Measurements from ENCODE around the gene ARHGEF40.

The ARHGEF40 gene

DNA sequence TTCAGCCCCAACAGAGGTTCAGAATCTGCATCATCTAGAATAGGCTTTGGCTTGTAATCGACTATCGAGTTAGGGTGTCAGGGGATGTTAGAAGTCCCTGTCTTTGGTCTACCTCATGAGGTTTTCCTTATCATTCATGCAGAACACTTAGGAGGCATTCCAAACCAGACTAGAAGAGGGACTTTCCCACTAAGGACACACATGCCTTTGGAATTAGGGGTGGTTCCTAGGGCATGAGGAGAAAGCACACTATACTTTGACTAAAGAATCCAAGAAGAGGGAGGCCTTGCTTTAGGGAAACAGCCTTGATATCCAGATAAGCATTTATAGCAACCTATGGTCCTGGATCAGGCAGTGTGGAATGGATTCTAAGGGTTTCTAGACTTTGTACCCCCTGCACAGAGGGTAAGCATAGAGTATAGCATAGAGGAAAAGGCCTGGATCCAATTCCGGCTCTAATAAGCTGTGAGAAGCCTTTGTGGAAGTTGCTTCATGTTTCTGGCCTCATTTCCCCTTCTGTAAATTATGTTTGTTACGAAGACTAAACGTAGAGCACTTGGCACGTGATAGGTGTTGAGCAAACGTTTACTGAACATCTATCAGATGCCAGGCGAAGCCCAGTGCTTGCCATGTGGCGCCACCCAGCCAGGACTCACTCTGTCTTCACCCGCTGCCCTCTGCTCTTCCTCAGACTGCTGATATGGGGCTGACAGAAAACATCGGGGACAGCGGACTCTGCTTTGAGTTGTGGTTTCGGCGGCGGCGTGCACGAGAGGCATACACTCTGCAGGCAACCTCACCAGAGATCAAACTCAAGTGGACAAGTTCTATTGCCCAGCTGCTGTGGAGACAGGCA is 15.1 kb downstream of the ARHGEF40 start:
- DNase-seq = no peak

DNA sequence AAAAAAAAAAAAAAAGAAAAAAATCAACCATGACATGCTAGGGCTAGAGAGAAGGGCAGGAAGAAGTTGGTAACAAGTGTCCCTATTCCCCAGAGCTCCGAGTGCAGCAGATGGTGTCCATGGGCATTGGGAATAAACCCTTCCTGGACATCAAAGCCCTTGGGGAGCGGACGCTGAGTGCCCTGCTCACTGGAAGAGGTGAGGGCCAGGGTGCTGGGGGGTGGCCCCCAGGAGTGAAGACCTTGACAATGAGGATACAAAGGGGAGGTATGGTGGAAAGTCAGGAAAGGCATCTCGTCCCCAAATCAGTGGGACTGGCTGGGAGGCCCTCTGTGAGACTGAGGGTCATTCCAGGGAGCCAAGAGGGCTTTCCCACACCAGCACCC is 16.8 kb downstream of the ARHGEF40 start:
- DNase-seq = no peak

DNA sequence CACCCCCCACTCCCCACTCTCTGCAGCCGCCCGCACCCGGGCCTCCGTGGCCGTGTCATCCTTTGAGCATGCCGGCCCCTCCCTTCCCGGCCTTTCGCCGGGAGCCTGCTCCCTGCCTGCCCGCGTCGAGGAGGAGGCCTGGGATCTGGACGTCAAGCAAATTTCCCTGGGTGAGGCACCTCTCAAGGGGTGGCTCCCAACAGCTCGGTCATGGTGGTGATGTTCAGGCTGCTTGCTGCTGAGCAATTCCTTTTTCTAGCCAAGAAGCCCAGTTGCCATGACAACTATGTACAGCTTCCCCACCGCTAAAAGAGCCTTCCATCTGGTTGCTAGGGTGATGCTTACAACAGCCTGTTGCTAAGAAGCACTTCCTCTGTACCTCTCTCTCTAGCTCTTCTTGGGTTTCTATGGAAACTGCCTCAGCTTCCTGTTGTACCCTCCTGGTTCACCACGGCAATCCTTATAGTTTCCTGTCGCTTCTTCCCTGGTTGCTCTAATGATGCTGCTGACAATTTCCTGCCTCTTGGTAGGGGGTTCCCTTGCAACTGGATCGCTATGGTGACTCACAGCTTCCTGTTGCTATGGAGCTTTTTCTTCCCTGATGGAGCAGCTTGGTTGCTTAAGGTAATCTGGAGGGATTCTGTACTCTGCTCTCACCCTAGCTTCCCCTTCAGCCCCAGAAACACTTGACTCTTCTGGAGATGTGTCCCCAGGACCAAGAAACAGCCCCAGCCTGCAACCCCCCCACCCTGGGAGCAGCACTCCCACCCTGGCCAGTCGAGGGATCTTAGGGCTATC is 17.4 kb downstream of the ARHGEF40 start:
- DNase-seq = peak; percentile 27

DNA sequence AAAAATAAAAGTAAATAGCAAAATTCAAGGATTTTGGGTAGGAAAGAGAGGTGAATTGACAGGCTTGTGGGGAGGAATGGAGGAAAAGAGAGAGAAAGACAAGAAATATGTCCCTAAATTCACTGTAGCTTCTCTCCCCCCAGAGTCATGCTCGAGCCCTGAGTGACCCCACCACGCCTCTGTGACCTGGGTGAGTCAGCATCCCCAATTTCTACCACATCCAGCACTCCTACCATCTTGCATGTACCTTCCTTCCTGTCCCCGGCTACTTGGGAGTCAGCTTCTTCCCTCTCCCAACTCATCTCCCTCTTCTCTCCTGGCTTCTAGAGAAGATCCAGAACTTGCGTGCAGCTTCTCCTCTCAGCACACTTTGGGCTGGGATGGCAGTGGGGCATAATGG is 18.6 kb downstream of the ARHGEF40 start:
- DNase-seq = no peak

DNA sequence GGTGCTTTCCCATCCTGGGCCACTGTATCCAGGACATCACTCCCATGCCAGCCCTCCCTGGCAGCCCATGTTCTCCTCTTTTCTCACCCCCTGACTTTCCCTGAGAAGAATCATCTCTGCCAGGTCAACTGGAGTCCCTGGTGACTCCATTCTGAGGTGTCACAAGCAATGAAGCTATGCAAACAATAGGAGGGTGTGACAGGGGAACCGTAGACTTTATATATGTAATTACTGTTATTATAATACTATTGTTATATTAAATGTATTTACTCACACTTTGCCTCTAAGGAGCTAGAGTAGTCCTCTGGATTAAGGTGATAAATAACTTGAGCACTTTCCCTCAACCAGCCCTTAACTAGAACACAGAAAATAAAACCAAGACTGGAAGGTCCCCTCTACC is 19.2 kb downstream of the ARHGEF40 start:
- no peak for DNase-seq

DNA sequence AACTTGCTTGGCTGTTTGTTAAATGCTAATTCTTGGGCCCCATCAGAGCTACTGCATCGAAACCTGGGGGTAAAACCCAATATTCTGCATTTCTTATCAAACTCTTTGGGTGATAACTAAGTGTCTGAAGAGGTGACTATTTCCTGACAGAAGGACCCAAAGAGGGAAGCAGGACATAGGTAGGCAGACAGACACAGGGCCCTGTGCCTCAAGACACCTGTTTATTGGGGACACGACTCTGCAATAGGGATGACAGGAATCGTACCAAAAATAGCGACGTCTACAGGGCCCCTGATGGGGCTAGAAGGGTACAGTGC is 19.7 kb downstream of the ARHGEF40 start:
- DNase-seq = no peak

DNA sequence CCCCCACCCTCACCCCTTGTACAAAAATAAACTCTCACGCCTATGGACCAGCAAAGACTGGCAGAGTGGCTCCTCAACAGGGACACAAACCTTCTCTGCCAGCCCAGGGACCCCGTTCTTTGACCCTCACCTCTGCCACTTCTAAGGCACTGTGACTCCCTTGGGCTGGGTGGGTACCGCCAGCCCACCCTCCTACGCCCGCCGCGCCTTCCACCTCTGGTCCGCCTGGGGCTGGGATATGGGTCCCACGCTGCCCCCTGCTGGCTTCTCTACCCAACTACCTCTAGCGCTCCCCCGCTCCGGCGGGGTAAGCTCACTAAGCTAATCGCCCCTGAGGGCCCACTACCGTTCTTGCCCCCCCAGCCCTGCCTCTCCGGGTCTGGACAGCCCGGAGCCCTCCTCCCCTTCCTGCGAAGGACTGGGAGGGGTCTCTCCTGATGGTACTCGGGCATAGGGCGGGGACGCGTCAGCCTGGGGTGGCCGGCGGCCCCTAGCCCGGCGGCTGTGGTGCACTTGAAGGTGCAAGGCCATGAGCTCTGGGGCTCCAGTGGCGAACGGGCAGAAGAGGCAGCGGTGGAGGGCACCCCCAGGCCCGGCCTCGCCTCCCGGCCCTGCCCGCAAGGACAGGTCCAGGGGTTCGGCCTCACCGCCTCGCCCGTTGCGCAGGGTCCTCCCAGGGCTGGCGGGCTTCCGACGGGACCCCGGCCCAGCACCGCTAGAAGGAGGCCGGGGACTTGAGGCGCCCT is 20.3 kb downstream of the ARHGEF40 start:
- peak; percentile 4 for DNase-seq

DNA sequence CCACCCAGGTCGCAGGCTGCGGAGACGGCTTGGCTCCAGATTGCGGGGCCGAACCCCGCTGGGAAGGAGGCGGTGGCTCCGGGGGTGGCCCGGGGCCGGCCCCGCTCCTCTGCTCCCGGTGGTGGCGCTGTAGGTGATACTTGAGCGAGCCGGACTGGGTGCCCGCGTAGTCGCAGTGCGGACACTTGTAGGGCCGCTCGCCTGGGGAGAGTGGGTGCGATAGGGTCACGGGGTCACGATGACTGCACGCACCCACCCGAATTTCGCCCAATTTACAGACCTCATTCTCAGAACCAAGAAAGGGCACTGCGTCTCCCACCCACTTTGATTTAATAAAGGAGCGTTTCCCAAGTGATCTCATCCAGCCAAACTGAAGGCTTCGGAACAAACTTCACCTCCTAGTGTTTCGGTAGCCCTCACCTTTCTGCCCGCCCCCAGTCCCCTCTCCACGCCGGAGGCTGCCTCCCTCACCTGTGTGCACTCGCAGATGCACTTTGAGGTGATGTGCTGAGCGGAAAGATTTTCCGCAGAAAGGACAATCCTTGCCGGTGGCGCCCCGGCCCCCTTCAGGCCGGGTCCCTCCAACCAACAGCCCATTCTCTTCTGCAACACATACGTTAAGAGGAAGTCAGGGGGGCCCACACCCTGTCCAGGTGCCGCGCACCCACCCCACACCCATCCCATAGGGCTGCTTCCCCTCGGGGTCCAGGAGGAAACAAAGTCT is 21.0 kb downstream of the ARHGEF40 start:
- DNase-seq = no peak

- no peak for DNase-seq
Measured at GRCh38 chr14:21091821-21092272, 21.7 kb downstream of the ARHGEF40 start.

GRCh38 chr14:21092273-21093011 is 22.3 kb downstream of the ARHGEF40 start:
- peak; percentile 60 for DNase-seq

DNA sequence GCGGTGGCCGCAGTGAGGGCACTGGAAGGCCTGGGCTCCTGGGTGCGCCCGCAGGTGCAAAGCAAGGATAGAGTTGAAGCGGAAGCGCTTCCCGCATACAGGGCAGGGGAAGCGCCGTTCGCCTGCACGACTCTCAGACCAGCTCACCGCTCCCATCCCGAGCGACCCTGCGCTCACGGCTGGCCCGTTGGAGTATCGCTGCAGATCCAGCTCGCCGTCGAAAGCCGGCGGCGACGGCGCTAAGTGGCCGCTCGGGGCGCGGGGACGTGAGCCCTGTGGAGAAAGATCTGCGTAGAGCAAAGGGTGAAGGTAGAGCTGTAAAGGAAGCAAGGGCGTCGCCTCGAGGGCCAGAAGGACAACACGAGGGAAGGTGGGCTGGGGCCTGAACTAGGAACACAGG is 22.9 kb downstream of the ARHGEF40 start:
- no peak for DNase-seq

DNA sequence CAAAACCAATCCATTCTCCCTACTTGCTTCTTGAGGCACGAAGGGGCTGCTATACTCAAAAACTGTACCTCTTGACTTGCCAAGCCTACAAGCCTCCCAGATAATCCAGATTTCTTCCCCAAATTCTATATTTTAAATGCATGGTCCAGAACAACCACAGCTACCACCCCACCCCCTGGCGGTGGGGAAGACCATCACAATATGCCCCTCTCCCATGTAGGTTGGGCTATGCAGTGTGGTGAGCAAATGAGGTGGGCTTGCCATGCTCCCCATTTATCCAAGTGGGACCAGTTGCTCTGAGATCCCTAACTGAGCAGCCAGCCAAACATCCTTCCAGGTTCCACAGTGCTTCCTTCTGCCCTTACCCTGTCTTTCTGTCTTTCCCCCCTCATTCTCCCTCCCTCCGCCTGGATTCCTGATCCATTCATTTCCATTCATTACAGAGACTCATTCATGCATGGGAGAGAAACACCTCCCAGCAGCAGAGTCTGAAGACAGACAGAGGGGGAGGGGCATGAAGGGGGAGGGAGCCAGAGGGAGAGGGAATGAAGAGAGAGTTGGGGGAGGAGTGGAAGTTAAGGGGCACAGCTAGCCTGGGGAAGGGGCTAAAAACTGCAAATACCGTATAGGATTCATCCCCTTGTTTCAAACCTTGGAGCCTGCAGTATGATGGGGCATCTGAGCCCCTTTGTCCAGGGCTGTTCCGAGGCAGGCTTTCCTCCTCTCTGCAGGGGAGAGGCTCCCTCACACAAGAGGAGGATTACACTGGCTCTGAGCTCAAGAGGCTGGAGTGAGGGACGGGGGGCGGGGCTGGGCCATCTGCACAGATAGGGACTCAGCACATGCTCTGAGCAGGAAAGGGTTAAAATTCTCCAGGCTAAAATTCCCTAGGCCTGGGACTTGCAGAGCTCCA is 23.9 kb downstream of the ARHGEF40 start:
- peak; percentile 83 for DNase-seq

- DNase-seq = peak; percentile 91
Measured at GRCh38 chr14:21095430-21096205, 25.5 kb downstream of the ARHGEF40 start.

DNA sequence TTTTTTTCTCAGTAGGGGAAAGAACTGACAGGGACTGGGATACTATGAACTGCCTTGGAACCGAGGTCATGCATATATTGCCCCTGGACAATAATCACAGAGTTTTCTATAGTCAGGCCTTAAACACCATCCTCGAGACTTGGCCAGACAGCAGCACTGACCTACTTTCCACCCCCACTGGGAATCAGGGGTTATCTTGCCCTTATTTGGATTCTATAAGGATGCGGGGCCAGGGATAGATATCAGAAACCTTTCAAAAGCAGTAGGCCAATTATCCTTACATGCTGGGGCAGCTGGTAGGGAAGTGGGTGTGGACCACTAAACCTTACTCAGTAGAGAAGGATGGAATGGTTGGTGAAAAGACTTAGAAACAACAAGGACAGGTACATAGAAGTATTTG is 26.3 kb downstream of the ARHGEF40 start:
- no peak for DNase-seq

GRCh38 chr14:21096978-21097635 is 27.0 kb downstream of the ARHGEF40 start:
- peak; percentile 29 for DNase-seq

GRCh38 chr14:21097636-21098075 is 27.6 kb downstream of the ARHGEF40 start:
- DNase-seq = no peak

DNA sequence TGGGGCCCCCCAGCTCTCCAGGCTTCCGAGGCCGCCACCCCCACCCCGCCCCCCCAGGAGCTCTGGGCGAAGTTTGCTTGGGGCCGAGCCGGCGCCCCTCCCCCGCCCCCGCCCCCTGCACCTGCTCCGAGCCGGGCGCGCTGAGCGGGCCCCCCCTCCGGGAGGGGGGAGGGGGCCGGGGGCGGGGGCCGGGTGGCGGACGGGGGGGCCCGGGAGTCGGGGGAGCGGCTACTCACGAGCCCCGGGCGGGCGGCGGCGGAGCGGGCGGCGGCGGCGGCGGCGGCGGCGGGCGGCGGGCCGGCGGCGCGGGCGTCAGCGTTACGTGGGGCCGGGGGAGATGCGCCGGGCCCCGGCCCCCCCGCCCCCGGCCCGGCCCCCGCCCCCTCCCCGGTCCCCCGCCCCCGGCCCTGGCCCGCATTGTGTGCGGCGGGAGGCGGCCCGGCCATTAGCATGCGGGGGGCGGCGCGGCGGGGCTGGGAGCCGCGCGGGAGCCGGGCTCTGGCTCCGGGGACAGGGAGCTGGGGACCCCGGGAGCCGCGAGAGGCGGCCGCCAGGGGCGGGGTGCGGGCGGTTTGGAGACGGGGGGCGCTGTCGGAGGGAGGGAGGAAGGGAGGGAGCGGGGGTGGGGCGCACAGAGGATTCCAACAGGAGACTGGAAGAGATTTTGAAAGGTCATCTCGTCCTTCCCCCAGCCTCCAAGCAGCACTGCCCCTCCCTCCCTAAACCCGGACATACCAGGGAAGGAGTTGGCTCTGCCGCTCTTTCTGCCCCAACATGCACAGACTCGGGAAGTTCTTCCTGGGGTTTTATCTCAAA is 28.2 kb downstream of the ARHGEF40 start, which contains the start of gene ZNF219:
TSS of gene ZNF219 (minus strand) at position 580 of the 816 bp plus-strand sequence. CDS start 5,064 bp downstream, outside the sequence.
- peak; percentile 37 for DNase-seq

GRCh38 chr14:21098892-21099595 is 28.9 kb downstream of the ARHGEF40 start:
- DNase-seq = no peak

Measured in NCI-H1694 treated with DMSO at 0.1 percent for 48 hours (cell line).